Pancreas (tissue), 10 donors: ENCODE measurements around the gene ATP11B. TPM values are rescaled to one million over a fixed set of nuclear protein-coding genes. Genes with fewer than 3 reads are reported as not detected.
A peak's percentile ranks its signal among the peaks of the same experiment; 100 is the strongest.

Experiments
- ATAC-seq, 4 donors: fragments of 200-7000 bp; cut with Tn5 transposase; one replicate each; pipeline versions ENCODE4 v1.8.0 to v1.9.1; 2020; ENCODE audit warnings: mild to moderate bottlenecking in 4 of 4, moderate library complexity in 4 of 4
- DNase-seq, 6 donors: peaks; one replicate each; pipeline ENCODE4 v3.0.0-alpha.2; 2020
- FAIRE-seq: peaks from 2 replicates; lab custom pipeline; 2012; peaks lifted over from hg19 to GRCh38; lab: Jason Lieb, UNC
- H3K27ac ChIP-seq, 4 donors: fragments of 200-600 bp; sonication (generic); 1 replicate in 3 of 4; 2 replicates in 1 of 4; pipeline versions ENCODE4 v1.5.0 to v1.8.0; 2020
- H3K27me3 ChIP-seq, 4 donors: fragments of 200-600 bp; one replicate each; pipeline ENCODE4 v1.8.0; 2021
- H3K36me3 ChIP-seq, 3 donors: fragments of 200-600 bp; sonication (generic) in 1 of 3; one replicate each; pipeline versions ENCODE4 v1.5.0 to v1.8.0; 2020 to 2021
- H3K4me1 ChIP-seq, 3 donors: fragments of 200-600 bp; one replicate each; pipeline ENCODE4 v1.8.0; 2021
- H3K4me3 ChIP-seq, 4 donors: fragments of 200-600 bp; sonication (generic) in 2 of 4; one replicate each; pipeline versions ENCODE4 v1.5.0 to v1.8.0; 2020 to 2021
- H3K9me3 ChIP-seq, 4 donors: fragments of 200-600 bp; one replicate each; pipeline ENCODE4 v1.8.0; 2021
- CTCF ChIP-seq, 4 donors: fragments of 200-600 bp; sonication (generic) in 3 of 4; IDR thresholded peaks; one replicate each; pipeline versions ENCODE4 v1.5.0 to v1.8.0; 2021; ENCODE audit warnings: antibody characterized with exemption in 4 of 4
- WGBS, 2 donors: extraction: QIAGEN DNeasy Blood & Tissue Kit; methylation state at CpG; one replicate each; pipeline ENCODE4 v1.1.7; 2013; 5-methylcytosine and 5-hydroxymethylcytosine counted together
- intact Hi-C, 3 donors: fragments of 100-400 bp; cut with DNase I; formaldehyde crosslinking; loops; one replicate each; pipeline versions ENCODE4 v1.11.1 to v1.14.2; 2022
- polyA plus RNA-seq, 2 donors: library from polyadenylated mRNA; stranded (reverse); fragments of 200-250 nt; gene quantifications; one replicate each; pipeline ENCODE4 v1.2.3, GENCODE V29; 2013
- total RNA-seq, 6 donors: library from RNA; stranded (reverse); fragmentation: NEBNext Ultra II Directional in 4 of 6; extraction: Animal tissue kit (Norgen Biotek cat#: 25700) in 4 of 6; gene quantifications; one replicate each; pipeline versions ENCODE4 v1.2.1 to v1.2.4, GENCODE V29; 2021 to 2023
- donor health status: healthy with polysubstance abuse.
- donor health status: DM: no; HTN: no; CAD: no; lungs with moderate emphysema.
- donor health status: DM: no; HTN: no; CAD: no.
- donor health status: control.
- donor health status: control.
- donor health status: Bipolar disorder and iron deficiency.
- donor health status: DM: yes; HTN: yes; CAD: no.
- donor health status: DM: no; HTN: no; CAD: no.
- donor health status: DM: no; HTN: no; CAD: no.
- donor health status: DM: yes; HTN: yes; CAD: no.

ATP11B gene
- total and polyA plus RNA-seq, 8 donors, result 3.2 to 50.2 (median 28.7) TPM

DNA sequence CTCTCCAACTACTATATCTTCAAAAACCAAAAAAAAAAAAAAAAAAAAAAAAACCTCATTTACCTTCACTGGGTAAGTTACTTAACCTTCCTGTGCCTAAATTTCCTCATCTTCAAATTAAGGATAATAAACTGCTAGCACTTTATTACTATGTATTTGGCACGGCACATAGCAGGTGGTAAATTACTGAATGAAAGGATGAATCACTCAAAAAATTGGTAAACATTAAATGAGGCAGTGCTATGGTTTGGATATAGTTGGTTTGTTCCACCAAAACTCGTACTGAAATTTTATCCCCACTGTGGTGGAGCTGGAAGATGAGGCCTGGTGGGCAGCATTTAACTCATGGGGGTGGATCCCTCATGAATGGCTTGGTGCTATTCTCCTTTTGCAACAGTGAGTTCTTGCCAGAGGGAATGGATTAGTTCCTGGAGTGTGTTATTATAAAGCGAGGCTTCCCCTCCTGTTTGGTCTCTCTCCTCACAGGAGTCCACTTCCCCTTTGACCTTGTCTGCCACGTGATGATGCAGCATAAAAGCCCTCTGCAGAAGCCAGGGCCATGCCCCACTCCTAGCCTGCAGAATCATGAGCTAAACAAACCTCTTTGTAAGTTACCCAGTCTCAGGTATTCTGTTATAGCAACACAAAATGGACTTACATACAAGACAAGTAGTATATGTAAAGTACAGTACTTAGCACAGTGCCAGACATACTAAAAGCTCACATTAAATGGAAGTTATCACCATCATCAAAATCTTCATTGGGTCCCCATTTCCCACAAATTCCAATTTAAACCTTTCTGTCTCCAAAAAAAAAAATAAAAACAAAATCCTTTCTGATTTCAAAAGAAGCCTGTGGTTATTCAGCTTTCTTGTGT lies 166.4 kb downstream of the ATP11B start:
- Histone ChIP-seq H3K27me3 (no peaks in the 10 kb centered on the region), H3K9me3 (no peaks in the 10 kb centered on the region), H3K4me3 (no peak overlapping the region), H3K4me1 (peaks cover 0 to 12% (median 7%) of the 10 kb centered on the region in 3 donors), H3K36me3 (peaks cover 0 to 9% (median 7%) of the 10 kb centered on the region in 3 donors), H3K27ac (no peak overlapping the region)
- ATAC-seq (peak in 3 of 4 donors; percentile 36 to 49 (median 45)), FAIRE-seq (no peak), DNase-seq (no peak)
- no peak for TF ChIP-seq CTCF (IDR thresholded peaks at IDR 0.05)
- intact Hi-C loops, result no loop called here
- WGBS, 2 donors, result 66% methylated on average over 4 of the region's 4 CpGs

DNA sequence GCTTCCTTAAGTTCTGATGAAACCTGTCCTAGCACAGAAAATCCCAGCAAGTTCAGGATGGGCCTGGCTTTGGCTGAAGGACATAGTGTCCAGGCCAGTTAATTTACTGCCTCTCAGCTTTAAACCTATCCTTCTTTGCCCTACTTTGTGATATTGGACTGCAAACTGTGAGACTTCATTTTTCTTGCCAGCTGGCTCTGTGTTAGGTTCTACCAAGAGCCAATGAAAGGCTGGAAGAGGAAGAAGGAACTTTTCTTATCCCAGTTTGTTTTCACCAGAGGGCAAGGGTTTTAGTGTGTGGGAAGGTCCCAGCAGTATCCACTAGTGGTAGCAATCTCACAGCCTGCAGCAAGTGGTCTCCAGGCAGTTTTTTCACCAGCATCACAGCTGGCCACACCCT lies 168.9 kb downstream of the ATP11B start:
- Histone ChIP-seq H3K9me3 (no peaks in the 10 kb centered on the region), H3K4me1 (peaks cover 0 to 12% (median 7%) of the 10 kb centered on the region in 3 donors), H3K27ac (peak overlapping the region in 3 of 4 donors; percentile 4 to 42 (median 25)), H3K4me3 (no peak overlapping the region), H3K27me3 (no peaks in the 10 kb centered on the region), H3K36me3 (peaks cover 0 to 5% (median 4%) of the 10 kb centered on the region in 3 donors)
- no peak for FAIRE-seq
- TF ChIP-seq CTCF (IDR thresholded peaks at IDR 0.05), result no peak
- ATAC-seq, result peak; percentile 67 to 89 (median 77)
- intact Hi-C loops, result no loop called here
- DNase-seq, result peak in 1 of 6 donors; percentile 15

DNA sequence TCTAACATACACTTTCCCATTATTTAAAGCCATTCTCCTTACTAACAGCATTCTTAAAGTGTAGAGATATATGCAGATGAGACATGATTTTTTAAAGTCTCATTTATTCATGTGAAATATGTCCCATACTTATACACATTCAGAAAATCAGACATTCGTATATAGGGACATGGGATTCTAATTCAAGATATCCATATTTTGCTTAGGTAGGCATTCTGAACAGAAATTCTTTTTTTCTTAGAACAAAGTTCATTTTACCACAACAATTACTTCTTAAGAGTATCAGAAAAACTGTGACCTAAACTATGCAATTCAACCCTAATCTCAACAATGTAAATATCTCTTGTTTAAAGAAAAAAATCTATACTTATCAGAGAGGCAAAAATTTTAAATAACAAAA lies 170.9 kb downstream of the ATP11B start:
- no peak overlapping the region for H3K27ac ChIP-seq

DNA sequence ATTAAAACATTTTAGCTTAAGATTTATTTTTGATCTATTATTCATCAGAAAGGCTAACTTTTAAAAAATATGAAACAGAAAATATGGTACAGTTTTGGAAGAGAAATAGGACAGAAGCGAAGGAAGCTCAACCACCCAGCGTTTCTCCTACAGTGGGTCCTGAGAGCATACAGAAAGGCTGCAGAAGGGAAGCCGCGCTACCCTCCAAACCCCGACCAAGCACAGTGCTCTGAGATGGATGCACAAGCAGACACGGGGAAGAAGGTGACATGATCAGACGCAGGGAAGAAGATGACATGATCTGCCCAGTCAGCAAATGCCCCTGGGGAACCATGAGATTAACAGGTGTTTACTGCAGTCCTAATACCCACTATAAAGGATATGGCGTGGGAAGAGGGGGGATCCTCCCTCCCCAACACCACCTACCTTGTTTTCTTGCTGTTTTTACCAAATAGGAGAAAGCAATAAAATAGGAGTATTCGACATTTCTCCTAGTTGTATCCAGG lies 172.6 kb downstream of the ATP11B start:
- intact Hi-C loops, result no loop called here
- Histone ChIP-seq H3K27me3 (no peaks in the 10 kb centered on the region), H3K4me1 (peaks cover 0 to 22% (median 12%) of the 10 kb centered on the region in 3 donors), H3K27ac (no peak overlapping the region), H3K4me3 (no peak overlapping the region), H3K36me3 (no peaks in the 10 kb centered on the region), H3K9me3 (no peaks in the 10 kb centered on the region)
- WGBS, 2 donors, result 90 to 91% methylated on average over 9 of the region's 9 CpGs
- DNase-seq, result no peak
- FAIRE-seq, result no peak
- ATAC-seq, result no peak
- no peak for TF ChIP-seq CTCF (IDR thresholded peaks at IDR 0.05)

More for the DNA sequence above, 170.9 kb downstream of the ATP11B start:
- H3K4me3 ChIP-seq, result no peak overlapping the region
- no peak for FAIRE-seq
- H3K9me3 ChIP-seq, result no peaks in the 10 kb centered on the region
- DNase-seq, result no peak
- no peak for TF ChIP-seq CTCF (IDR thresholded peaks at IDR 0.05)
- H3K4me1 ChIP-seq, result peaks cover 0 to 15% (median 12%) of the 10 kb centered on the region in 3 donors
- ATAC-seq, result no peak
- intact Hi-C loops, result no loop called here
- no peaks in the 10 kb centered on the region for H3K27me3 ChIP-seq
- 70 to 74% methylated on average over 1 of the region's 1 CpG for whole genome bisulfite sequencing, 2 donors
- no peaks in the 10 kb centered on the region for H3K36me3 ChIP-seq
